ENCODE data around the gene TLE6.
A peak's percentile ranks its signal among the peaks of the same experiment; 100 is the strongest.
"Not testable (repeated sequence)": the region's sequence is repeated elsewhere in the genome, so short reads cannot be mapped to it uniquely, and the experiment has no call there.

TLE6 gene

GRCh38 chr19:3029065-3029923 lies 51.9 kb downstream of the TLE6 start, which contains the start of gene TLE2:
Gene TLE2, minus strand, starts transcription at chr19:3029280. Its CDS starts 376 bp downstream, at chr19:3028904.
- DNase-seq (ENCODE audit: low spot score) = no peak

DNA sequence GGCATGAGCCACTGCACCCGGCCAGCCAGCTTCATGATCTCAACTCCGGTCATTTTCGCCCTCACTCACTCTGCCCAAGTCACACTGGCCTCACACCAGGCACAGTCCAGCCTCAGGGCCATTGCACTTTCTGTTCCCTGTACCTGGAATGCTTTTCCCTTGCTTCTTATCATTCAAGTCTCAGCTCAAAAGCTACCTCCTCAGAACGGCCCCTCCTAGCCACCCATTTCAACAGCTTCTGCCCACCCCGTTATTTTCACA lies 54.2 kb downstream of the TLE6 start:
- no peak for DNase-seq (ENCODE audit: low spot score)

DNA sequence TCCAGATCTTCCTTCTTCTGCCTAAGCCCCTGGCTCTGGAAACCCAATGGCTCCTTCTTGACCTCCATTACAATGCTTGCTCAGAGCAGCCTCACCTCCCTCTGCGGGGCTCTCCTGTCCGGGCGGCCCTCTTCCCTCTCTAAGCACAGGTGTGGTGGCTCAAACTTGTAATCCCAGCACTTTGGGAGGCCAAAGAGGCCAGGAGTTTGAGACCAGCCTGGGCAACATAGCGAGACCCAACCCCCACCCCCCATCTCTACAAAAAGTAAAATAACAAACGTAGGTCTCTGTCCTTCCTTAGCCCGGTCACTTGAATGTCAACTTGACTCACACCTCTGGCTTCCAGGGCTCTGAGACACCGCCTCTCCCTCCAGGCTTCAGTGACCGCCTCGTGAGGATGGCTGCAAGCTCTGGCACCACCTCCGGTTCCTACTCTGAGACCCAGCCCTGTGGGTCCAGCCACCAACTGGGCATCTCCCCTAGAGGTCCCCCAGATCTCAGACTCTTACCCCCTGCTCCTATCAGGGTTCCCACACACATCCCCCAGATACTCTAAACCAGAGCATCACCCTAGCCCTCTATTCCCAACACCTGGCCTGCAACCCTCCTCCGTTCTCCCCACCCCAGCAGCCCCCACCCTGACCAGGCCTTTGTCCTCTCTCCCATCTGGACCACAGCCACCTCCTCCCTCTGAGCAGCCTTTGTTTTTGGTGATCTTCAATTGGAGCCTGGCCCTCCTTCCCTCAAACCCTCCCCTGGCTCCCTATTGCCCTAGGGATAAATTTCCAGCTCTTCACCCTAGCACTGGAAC lies 56.4 kb downstream of the TLE6 start:
- no peak for DNase-seq (ENCODE audit: low spot score)

GRCh38 chr19:3034406-3034655 lies 57.0 kb downstream of the TLE6 start:
- no peak for DNase-seq (ENCODE audit: low spot score)

DNA sequence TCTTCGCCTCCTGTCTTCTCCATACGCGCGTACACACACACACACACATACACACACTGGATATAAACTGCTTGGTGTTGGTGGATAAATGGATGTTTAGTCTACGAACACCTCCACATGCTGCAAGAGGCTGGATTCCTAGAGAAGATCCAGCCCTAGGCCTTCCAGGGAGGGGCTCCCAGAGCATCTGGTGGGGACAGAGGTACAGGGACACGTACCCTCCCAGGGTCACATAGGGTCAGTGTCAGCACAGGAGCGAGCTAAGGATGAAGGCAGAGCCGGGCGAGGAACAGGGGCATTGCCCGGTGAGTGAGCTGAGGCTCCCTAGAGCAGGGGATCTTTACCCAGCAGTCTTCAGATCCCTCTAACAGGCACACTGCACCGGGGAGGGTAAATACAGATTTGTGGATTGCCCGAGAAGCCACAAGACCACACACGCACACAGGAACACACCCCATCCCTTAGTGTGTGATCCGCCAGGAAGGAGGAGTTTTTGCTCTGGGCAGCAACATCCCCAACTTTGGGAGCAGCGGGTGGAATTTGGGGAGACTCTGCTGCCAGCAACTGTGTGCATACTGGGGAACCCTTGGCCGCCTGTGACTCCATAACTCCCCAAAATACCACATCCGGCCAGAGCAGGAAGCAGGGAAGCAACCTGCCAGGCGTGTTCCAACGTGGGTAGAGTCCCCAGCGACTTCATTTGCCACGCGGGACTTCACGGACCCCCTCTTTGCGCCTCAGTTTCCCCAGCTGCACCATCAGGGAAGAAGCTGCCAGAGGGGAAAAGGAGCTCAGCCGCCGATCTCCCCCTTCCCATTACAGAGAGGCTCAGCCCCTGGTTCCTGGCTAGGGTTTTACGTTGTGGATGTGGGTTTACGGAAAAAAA lies 57.5 kb downstream of the TLE6 start:
- no peak for DNase-seq (ENCODE audit: low spot score)

GRCh38 chr19:3035542-3036118 lies 58.3 kb downstream of the TLE6 start:
- DNase-seq (ENCODE audit: low spot score) = peak; percentile 98

DNA sequence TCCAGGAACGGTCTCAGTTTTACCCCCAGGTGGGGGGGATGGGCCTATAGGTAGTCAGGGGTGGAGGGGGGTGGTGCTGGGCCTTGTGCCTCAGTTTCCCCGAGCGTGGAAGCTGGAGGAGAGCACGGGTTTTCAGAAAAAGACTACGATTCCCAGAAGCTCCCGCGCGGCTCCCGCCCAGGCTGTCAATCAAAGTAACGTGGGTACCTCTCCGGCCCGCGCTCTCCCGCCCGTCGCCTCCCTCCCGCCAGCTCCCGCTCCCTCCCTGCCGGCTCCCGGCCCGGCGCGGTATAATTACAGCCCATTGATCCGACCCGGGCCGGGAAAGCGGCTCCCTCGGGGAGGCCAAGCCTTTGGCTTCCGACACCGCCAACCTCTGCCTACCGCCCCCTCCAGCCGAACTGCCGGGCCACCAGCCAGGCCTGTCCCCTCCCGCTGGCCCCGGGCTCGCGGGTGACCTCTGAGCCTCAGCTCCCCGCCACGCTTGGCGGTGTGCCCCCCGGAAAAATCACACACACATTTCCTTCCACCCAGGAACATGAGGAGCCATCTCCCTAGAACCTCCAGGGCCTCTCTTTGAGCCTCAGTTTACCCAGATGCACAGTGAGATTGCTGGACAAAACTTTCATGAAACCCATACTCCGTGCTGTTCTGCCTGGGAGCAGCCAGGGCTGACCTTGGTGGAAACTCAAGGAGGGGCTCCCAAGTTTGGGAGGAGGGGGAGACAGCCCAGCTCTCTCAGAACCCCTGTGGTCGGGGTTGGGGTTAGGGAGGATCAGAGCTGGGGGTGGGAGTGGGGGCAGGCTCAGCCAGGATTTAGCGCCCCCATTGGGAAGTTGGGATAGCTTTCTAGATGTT lies 59.0 kb downstream of the TLE6 start:
- DNase-seq (ENCODE audit: low spot score) = peak; percentile 89

- not testable (repeated sequence) for DNase-seq (ENCODE audit: low spot score)
Measured at GRCh38 chr19:3036977-3037544, 59.7 kb downstream of the TLE6 start.

DNA sequence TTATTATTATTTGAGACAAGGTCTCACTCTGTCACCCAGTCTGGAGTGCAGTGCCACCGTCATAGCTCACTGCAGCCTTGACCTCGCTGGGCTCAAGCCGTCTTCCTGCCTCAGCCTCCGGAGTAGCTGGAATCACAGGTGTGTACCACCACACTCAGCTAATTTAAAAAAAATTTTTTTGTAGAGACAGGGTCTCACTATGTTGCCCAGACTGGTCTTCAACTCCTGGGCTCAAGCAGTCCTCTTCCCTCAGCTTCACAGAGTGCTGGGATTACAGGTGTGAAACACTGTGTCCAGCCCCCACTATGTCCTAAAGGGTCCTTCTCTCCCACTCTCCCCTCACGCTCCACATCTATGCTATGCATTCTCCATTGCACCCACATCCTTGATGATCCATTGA lies 60.9 kb downstream of the TLE6 start:
- DNase-seq (ENCODE audit: low spot score) = no peak

GRCh38 chr19:3039125-3039524 lies 61.8 kb downstream of the TLE6 start:
- no peak for DNase-seq (ENCODE audit: low spot score)

DNA sequence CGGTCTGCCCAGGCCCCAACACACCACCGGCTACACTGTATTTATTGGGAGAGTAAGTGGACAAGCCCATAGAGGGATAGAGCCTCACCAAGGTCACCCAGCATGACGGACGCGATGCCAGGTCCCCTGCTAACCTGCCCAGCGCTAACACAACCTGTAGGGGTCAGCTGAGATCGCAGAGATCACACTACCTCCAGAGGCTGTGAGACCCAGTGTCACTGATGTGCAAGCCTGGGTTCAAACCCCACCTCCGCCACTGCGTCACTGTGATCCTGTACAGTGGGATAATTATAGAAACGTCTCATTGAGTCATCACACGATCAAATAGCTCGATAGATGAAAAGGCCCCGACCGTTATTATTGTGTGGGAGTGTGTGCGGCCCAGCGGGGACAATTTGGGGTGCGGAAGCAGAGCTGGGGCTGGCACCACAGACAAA lies 62.3 kb downstream of the TLE6 start:
- no peak for DNase-seq (ENCODE audit: low spot score)

DNA sequence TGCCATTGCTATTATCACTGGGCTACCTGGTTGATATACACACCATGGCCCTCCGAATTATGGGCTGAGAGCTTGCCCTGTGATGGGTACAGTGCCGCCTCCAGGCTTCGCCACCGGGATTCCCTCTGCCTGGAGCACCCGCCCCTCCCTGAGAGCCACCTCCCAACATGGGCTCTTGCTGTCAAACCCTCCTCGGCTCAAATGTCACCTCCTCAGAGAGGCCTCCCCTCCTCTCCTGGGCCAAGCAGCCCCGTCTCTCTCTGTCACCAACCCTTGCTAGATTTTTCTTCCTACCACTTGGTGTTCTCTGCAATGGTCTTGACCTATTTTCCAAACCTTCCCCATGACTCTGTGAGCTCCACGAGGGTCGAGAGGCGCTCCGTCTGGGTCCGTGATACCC lies 64.0 kb downstream of the TLE6 start:
- DNase-seq (ENCODE audit: low spot score) = no peak

DNA sequence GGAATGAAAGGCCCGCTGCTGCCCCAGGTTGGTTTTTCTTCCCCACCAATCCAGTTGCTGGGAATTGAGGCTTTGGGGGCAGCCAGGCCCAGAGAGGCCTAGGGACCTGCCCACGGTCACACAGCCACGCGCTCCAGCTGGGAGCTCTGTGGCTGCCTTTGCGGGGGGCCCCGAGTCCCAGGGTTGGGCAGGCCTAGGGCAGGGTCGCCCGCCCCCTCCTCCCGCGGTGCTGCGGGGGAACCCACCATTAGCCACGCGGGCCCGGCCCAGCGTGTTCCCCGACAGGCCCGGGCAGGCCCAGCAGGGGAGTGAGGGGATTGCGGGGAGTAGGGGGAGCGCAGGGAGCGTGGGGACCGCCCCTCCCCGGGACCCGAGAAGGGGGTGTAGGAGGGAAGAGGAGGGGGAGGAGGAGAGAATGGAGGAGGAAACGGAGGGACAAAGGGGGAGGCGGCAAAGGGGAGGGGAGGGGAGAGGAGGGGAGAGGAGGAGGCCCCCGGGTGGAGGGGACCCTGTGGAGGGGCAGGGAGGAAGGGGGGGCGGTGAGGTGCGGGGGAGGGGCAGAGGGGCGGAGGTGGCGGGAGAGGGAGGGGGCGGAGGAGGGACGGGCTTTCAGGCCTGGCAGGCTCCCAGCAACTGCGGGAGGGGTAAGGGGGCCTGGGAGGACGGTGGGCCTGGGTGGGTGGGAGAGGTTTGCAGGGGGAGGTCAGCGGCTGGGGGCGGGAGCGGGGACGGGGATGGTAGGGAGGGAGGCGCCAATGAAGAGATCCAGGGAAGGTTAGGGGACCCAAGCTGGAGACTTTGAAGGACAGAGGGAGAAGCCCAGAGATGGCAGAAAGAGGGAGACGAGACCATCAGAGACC lies 64.6 kb downstream of the TLE6 start:
- no peak for DNase-seq (ENCODE audit: low spot score)

DNA sequence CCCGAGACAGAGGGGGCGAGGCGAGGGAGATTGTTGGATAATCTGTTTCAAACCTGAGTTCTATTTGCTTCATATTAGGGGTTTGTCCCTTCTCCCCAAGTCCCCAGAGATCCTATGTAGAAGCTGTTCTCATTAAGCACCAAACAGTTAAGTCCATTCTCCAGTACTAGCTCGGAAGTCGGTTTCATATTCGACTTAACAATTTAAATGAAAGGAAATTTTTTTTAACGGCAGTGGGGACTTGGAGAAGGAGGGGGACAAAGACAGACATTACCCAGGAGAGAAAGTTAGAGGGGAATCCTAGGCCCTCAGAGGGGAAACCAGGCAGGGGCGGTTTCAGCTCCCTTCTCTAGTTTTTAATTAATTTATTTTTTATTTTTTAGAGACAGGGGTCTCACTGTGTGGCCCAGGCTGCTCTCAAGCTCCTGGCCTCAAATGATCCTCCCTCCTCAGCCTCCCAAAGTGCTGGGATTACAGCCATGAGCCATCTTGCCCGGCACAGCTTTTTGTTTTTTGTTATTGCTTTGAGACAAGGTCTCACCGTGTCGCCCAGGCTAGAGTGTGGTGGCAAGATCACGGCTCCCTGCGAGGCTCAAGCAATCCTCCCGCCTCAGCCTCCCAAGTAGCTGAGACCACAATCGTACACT lies 65.4 kb downstream of the TLE6 start:
- no peak for DNase-seq (ENCODE audit: low spot score)
